ENCODE data around the gene RBMS3. TPM values are rescaled to one million over a fixed set of nuclear protein-coding genes. Genes with fewer than 3 reads are reported as not detected.

Gene RBMS3
- total RNA-seq, 1 experiment from 2014 or later = 5.9 TPM

- Histone ChIP-seq H3K9me3 (ENCODE audit: low read depth, low read length, poor library complexity, severe bottlenecking) (no peaks in the 10 kb centered on the region), H3K36me3 (ENCODE audit: insufficient read depth, low read length, poor library complexity, severe bottlenecking) (no peaks in the 10 kb centered on the region), H3K4me1 (ENCODE audit: insufficient read depth, low read length, poor library complexity, severe bottlenecking) (peaks cover 46% of the 10 kb centered on the region), H3K27me3 (replicated peaks; ENCODE audit: insufficient read depth, low read depth, low read length, poor library complexity) (no peaks in the 10 kb centered on the region), H3K27ac (ENCODE audit: low read depth, low read length, poor library complexity, severe bottlenecking) (peak overlapping the region; percentile 80), H3K4me3 (ENCODE audit: low read depth, low read length, poor library complexity, severe bottlenecking) (no peak overlapping the region)
- no TSS peak for BruUV-seq (replicated peaks)
- intact Hi-C loops (cut with micrococcal nuclease; ENCODE audit: unreplicated experiment) = no loop called here
- ChIA-PET CTCF (interaction anchor here (0.5 kb wide), 1 partner anchor 742 kb away, joined by 3 read pairs; no protein-coding TSS in a partner anchor), POLR2A (ENCODE audit: low non-redundant PET) (no interaction called here)
- DNase-seq (ENCODE audit: low spot score) = peak; percentile 55
- TF ChIP-seq EZH2 (IDR thresholded peaks at IDR 0.05; ENCODE audit: borderline replicate concordance, low read depth, low read length, poor library complexity, severe bottlenecking) (no peak), CTCF (conservative IDR thresholded peaks at IDR 0.05; ENCODE audit: low read depth, low read length) (no peak)
Measured at GRCh38 chr3:29695643-29696198, 414.9 kb downstream of the RBMS3 start.

- POLR2A ChIA-PET (ENCODE audit: low non-redundant PET) = no interaction called here
- intact Hi-C loops (cut with micrococcal nuclease; ENCODE audit: unreplicated experiment) = no loop called here
- Histone ChIP-seq H3K4me3 (ENCODE audit: low read depth, low read length, poor library complexity, severe bottlenecking) (no peak overlapping the region), H3K4me1 (ENCODE audit: insufficient read depth, low read length, poor library complexity, severe bottlenecking) (peaks cover 46% of the 10 kb centered on the region), H3K9me3 (ENCODE audit: low read depth, low read length, poor library complexity, severe bottlenecking) (no peaks in the 10 kb centered on the region), H3K27me3 (replicated peaks; ENCODE audit: insufficient read depth, low read depth, low read length, poor library complexity) (no peaks in the 10 kb centered on the region), H3K27ac (ENCODE audit: low read depth, low read length, poor library complexity, severe bottlenecking) (peak overlapping the region; percentile 80), H3K36me3 (ENCODE audit: insufficient read depth, low read length, poor library complexity, severe bottlenecking) (no peaks in the 10 kb centered on the region)
- no peak for TF ChIP-seq EZH2 (IDR thresholded peaks at IDR 0.05; ENCODE audit: borderline replicate concordance, low read depth, low read length, poor library complexity, severe bottlenecking)
- TF ChIP-seq CTCF (conservative IDR thresholded peaks at IDR 0.05; ENCODE audit: low read depth, low read length) = no peak
- no TSS peak for BruUV-seq (replicated peaks)
- DNase-seq (ENCODE audit: low spot score) = no peak
- CTCF ChIA-PET = no interaction called here
Measured at GRCh38 chr3:29696311-29696710, 415.4 kb downstream of the RBMS3 start.

- CTCF ChIA-PET = no interaction called here
- intact Hi-C loops (cut with micrococcal nuclease; ENCODE audit: unreplicated experiment) = no loop called here
- H3K27me3 ChIP-seq (replicated peaks; ENCODE audit: insufficient read depth, low read depth, low read length, poor library complexity) = no peaks in the 10 kb centered on the region
- POLR2A ChIA-PET (ENCODE audit: low non-redundant PET) = no interaction called here
- H3K4me3 ChIP-seq (ENCODE audit: low read depth, low read length, poor library complexity, severe bottlenecking) = no peak overlapping the region
- DNase-seq (ENCODE audit: low spot score) = no peak
- no peak for TF ChIP-seq CTCF (conservative IDR thresholded peaks at IDR 0.05; ENCODE audit: low read depth, low read length)
- TF ChIP-seq EZH2 (IDR thresholded peaks at IDR 0.05; ENCODE audit: borderline replicate concordance, low read depth, low read length, poor library complexity, severe bottlenecking) = no peak
- no peak overlapping the region for H3K27ac ChIP-seq (ENCODE audit: low read depth, low read length, poor library complexity, severe bottlenecking)
- no peaks in the 10 kb centered on the region for H3K9me3 ChIP-seq (ENCODE audit: low read depth, low read length, poor library complexity, severe bottlenecking)
- no TSS peak for BruUV-seq (replicated peaks)
- H3K4me1 ChIP-seq (ENCODE audit: insufficient read depth, low read length, poor library complexity, severe bottlenecking) = peaks cover 44% of the 10 kb centered on the region
- H3K36me3 ChIP-seq (ENCODE audit: insufficient read depth, low read length, poor library complexity, severe bottlenecking) = no peaks in the 10 kb centered on the region
Measured at GRCh38 chr3:29697989-29698388, 417.1 kb downstream of the RBMS3 start.

Data from A673 (cell line).